Fibroblast of the aortic adventitia (primary cell): Measurements from ENCODE around the gene ADARB2. TPM values are rescaled to one million over a fixed set of nuclear protein-coding genes. Genes with fewer than 3 reads are reported as not detected.

Source experiments
- DNase-seq: peaks from one replicate; pipeline ENCODE4 v3.0.0-alpha.2; 2010; ENCODE audit warnings: low read depth
- H3K4me3 ChIP-seq: 2 replicates; pipeline ENCODE4 v1.5.1; 2011; ENCODE audit warnings: low read depth, mild to moderate bottlenecking, control low read depth, low read length, moderate library complexity
- CTCF ChIP-seq: IDR thresholded peaks from 2 replicates; pipeline ENCODE4 v1.5.1; 2011; ENCODE audit warnings: mild to moderate bottlenecking, low read length, control low read depth, inconsistent platforms; ENCODE audit not compliant: insufficient read depth
- total RNA-seq: library from RNA; depleted of rRNA; stranded (reverse); fragments of >200 nt; gene quantifications from 2 replicates; pipeline ENCODE4 v1.2.3, GENCODE V29; 2012; ENCODE audit warnings: low replicate concordance

Gene ADARB2
- total RNA-seq, 1 donor = not detected

- no peak for TF ChIP-seq CTCF
- H3K4me3 ChIP-seq = no peak overlapping the region
- DNase-seq = no peak
Observed at GRCh38 chr10:1157615-1157933, 579.8 kb downstream of the ADARB2 start.

- no peak overlapping the region for H3K4me3 ChIP-seq
- TF ChIP-seq CTCF = no peak
- DNase-seq = no peak
Observed at GRCh38 chr10:1156921-1157614, 580.3 kb downstream of the ADARB2 start.

- DNase-seq = no peak
- TF ChIP-seq CTCF = no peak
Observed at GRCh38 chr10:1156616-1156886, 580.8 kb downstream of the ADARB2 start.

GRCh38 chr10:1155791-1156615 lies 581.3 kb downstream of the ADARB2 start:
- TF ChIP-seq CTCF = no peak
- no peak overlapping the region for H3K4me3 ChIP-seq
- DNase-seq = no peak

More at GRCh38 chr10:1156616-1156886, 580.8 kb downstream of the ADARB2 start:
- no peak overlapping the region for H3K4me3 ChIP-seq

GRCh38 chr10:1154531-1155295 lies 582.6 kb downstream of the ADARB2 start:
- H3K4me3 ChIP-seq = no peak overlapping the region
- no peak for DNase-seq
- no peak for TF ChIP-seq CTCF

GRCh38 chr10:1153805-1154351 lies 583.4 kb downstream of the ADARB2 start:
- no peak for DNase-seq
- H3K4me3 ChIP-seq = no peak overlapping the region
- no peak for TF ChIP-seq CTCF
